OCI-LY1 (cell line): Measurements from ENCODE around the gene SPRTN.

ENCODE experiments used
- EZH2 ChIP-seq: fragments of 200-600 bp; sonication (generic), shearing (Covaris generic); IDR thresholded peaks from 2 replicates; pipeline ENCODE4 v1.8.0; 2017; ENCODE audit warnings: borderline replicate concordance, mixed run types, mild to moderate bottlenecking, antibody characterized with exemption, low read length, moderate library complexity, mixed read lengths
- TF ChIP-seq, protein P1 (sequence below): fragments of 200-600 bp; sonication (generic), shearing (Covaris generic); IDR thresholded peaks from 2 replicates; pipeline ENCODE4 v1.5.1; 2017; ENCODE audit warnings: mild to moderate bottlenecking, antibody characterized with exemption, low read length, moderate library complexity, mixed read lengths

- TF ChIP-seq, protein P1, sequence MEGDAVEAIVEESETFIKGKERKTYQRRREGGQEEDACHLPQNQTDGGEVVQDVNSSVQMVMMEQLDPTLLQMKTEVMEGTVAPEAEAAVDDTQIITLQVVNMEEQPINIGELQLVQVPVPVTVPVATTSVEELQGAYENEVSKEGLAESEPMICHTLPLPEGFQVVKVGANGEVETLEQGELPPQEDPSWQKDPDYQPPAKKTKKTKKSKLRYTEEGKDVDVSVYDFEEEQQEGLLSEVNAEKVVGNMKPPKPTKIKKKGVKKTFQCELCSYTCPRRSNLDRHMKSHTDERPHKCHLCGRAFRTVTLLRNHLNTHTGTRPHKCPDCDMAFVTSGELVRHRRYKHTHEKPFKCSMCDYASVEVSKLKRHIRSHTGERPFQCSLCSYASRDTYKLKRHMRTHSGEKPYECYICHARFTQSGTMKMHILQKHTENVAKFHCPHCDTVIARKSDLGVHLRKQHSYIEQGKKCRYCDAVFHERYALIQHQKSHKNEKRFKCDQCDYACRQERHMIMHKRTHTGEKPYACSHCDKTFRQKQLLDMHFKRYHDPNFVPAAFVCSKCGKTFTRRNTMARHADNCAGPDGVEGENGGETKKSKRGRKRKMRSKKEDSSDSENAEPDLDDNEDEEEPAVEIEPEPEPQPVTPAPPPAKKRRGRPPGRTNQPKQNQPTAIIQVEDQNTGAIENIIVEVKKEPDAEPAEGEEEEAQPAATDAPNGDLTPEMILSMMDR: no peak
- no peak for TF ChIP-seq EZH2
Measured at GRCh38 chr1:231334952-231335351, 3.1 kb upstream of the SPRTN start.
